IPS-15b (cell line): ENCODE data around the gene KIF16B.
"Not testable (repeated sequence)": the region's sequence is repeated elsewhere in the genome, so short reads cannot be mapped to it uniquely, and the experiment has no call there.

Source experiments
- H3K27me3 ChIP-seq: one replicate; pipeline ENCODE4 v1.6.1; 2013; ENCODE audit warnings: low read length; ENCODE audit not compliant: control insufficient read depth, insufficient read depth
- H3K36me3 ChIP-seq: one replicate; pipeline ENCODE4 v1.6.1; 2013; ENCODE audit warnings: low read length; ENCODE audit not compliant: control insufficient read depth, insufficient read depth
- H3K4me1 ChIP-seq: one replicate; pipeline ENCODE4 v1.6.1; 2013; ENCODE audit warnings: mild to moderate bottlenecking, low read length; ENCODE audit not compliant: control insufficient read depth, insufficient read depth
- H3K4me3 ChIP-seq: one replicate; pipeline ENCODE4 v1.5.1; 2013; ENCODE audit warnings: low read depth, low read length
- H3K9ac ChIP-seq: one replicate; pipeline ENCODE4 v1.6.1; 2013; ENCODE audit warnings: low read depth, mild to moderate bottlenecking, low read length
- H3K9me3 ChIP-seq: one replicate; pipeline ENCODE4 v1.6.1; 2013; ENCODE audit warnings: mild to moderate bottlenecking, low read length; ENCODE audit not compliant: control insufficient read depth, insufficient read depth

The KIF16B gene

GRCh38 chr20:16611817-16612216, 38.6 kb upstream of the KIF16B start:
- Histone ChIP-seq H3K4me1 (no peaks in the 10 kb centered on the region), H3K9ac (no peak overlapping the region), H3K36me3 (peaks cover 2% of the 10 kb centered on the region), H3K4me3 (no peak overlapping the region), H3K27me3 (no peaks in the 10 kb centered on the region), H3K9me3 (peaks cover 3% of the 10 kb centered on the region)

GRCh38 chr20:16609066-16609465, 35.8 kb upstream of the KIF16B start:
- no peaks in the 10 kb centered on the region for H3K27me3 ChIP-seq
- no peaks in the 10 kb centered on the region for H3K4me1 ChIP-seq
- H3K4me3 ChIP-seq, result no peak overlapping the region
- no peak overlapping the region for H3K9ac ChIP-seq
- no peaks in the 10 kb centered on the region for H3K9me3 ChIP-seq
- H3K36me3 ChIP-seq, result peaks cover 2% of the 10 kb centered on the region

- Histone ChIP-seq H3K27me3 (no peaks in the 10 kb centered on the region), H3K9me3 (no peaks in the 10 kb centered on the region), H3K4me3 (no peak overlapping the region), H3K4me1 (no peaks in the 10 kb centered on the region), H3K36me3 (peaks cover 2% of the 10 kb centered on the region), H3K9ac (no peak overlapping the region)
These were observed 35.0 kb upstream of the KIF16B start for GRCh38 chr20:16608277-16608650.

GRCh38 chr20:16607364-16608276, 34.4 kb upstream of the KIF16B start:
- H3K4me3 ChIP-seq, result no peak overlapping the region
- H3K36me3 ChIP-seq, result peaks cover 2% of the 10 kb centered on the region
- H3K4me1 ChIP-seq, result no peaks in the 10 kb centered on the region
- no peaks in the 10 kb centered on the region for H3K9me3 ChIP-seq
- no peaks in the 10 kb centered on the region for H3K27me3 ChIP-seq
- no peak overlapping the region for H3K9ac ChIP-seq

GRCh38 chr20:16606468-16607070, 33.3 kb upstream of the KIF16B start:
- Histone ChIP-seq H3K27me3 (no peaks in the 10 kb centered on the region), H3K9me3 (no peaks in the 10 kb centered on the region), H3K4me1 (no peaks in the 10 kb centered on the region), H3K36me3 (peaks cover 2% of the 10 kb centered on the region), H3K4me3 (no peak overlapping the region), H3K9ac (no peak overlapping the region)

GRCh38 chr20:16601047-16601446, 27.8 kb upstream of the KIF16B start:
- Histone ChIP-seq H3K36me3 (no peaks in the 10 kb centered on the region), H3K9me3 (no peaks in the 10 kb centered on the region), H3K9ac (no peak overlapping the region), H3K4me3 (no peak overlapping the region), H3K27me3 (no peaks in the 10 kb centered on the region), H3K4me1 (no peaks in the 10 kb centered on the region)

- H3K4me3 ChIP-seq, result no peak overlapping the region
- H3K36me3 ChIP-seq, result no peaks in the 10 kb centered on the region
These were observed 26.0 kb upstream of the KIF16B start for GRCh38 chr20:16599257-16599656.

GRCh38 chr20:16596991-16597390, 23.7 kb upstream of the KIF16B start:
- Histone ChIP-seq H3K9ac (no peak overlapping the region), H3K27me3 (no peaks in the 10 kb centered on the region), H3K4me3 (no peak overlapping the region), H3K4me1 (no peaks in the 10 kb centered on the region), H3K9me3 (no peaks in the 10 kb centered on the region), H3K36me3 (no peaks in the 10 kb centered on the region)

More at GRCh38 chr20:16599257-16599656, 26.0 kb upstream of the KIF16B start:
- H3K27me3 ChIP-seq, result no peaks in the 10 kb centered on the region
- H3K4me1 ChIP-seq, result no peaks in the 10 kb centered on the region
- no peaks in the 10 kb centered on the region for H3K9me3 ChIP-seq
- H3K9ac ChIP-seq, result no peak overlapping the region

- not testable (repeated sequence) for H3K27me3 ChIP-seq, H3K4me1 ChIP-seq, H3K9ac ChIP-seq, H3K4me3 ChIP-seq, H3K9me3 ChIP-seq, H3K36me3 ChIP-seq
These were observed 23.2 kb upstream of the KIF16B start for GRCh38 chr20:16596404-16596803.

GRCh38 chr20:16595376-16595775, 22.1 kb upstream of the KIF16B start:
- Histone ChIP-seq H3K36me3 (no peaks in the 10 kb centered on the region), H3K9ac (no peak overlapping the region), H3K27me3 (no peaks in the 10 kb centered on the region), H3K4me1 (no peaks in the 10 kb centered on the region), H3K9me3 (no peaks in the 10 kb centered on the region), H3K4me3 (no peak overlapping the region)

- Histone ChIP-seq H3K9me3 (no peaks in the 10 kb centered on the region), H3K27me3 (no peaks in the 10 kb centered on the region), H3K4me3 (no peak overlapping the region)
These were observed 16.9 kb upstream of the KIF16B start for GRCh38 chr20:16590041-16590633.

GRCh38 chr20:16589623-16590022, 16.4 kb upstream of the KIF16B start:
- peaks cover 9% of the 10 kb centered on the region for H3K4me1 ChIP-seq
- no peaks in the 10 kb centered on the region for H3K9me3 ChIP-seq
- H3K27me3 ChIP-seq, result no peaks in the 10 kb centered on the region
- no peaks in the 10 kb centered on the region for H3K36me3 ChIP-seq
- H3K9ac ChIP-seq, result no peak overlapping the region
- H3K4me3 ChIP-seq, result no peak overlapping the region

More at GRCh38 chr20:16590041-16590633, 16.9 kb upstream of the KIF16B start:
- Histone ChIP-seq H3K36me3 (no peaks in the 10 kb centered on the region), H3K9ac (no peak overlapping the region), H3K4me1 (peaks cover 9% of the 10 kb centered on the region)
